Measurements from ENCODE around the gene SYT3.

The SYT3 gene, protein sequence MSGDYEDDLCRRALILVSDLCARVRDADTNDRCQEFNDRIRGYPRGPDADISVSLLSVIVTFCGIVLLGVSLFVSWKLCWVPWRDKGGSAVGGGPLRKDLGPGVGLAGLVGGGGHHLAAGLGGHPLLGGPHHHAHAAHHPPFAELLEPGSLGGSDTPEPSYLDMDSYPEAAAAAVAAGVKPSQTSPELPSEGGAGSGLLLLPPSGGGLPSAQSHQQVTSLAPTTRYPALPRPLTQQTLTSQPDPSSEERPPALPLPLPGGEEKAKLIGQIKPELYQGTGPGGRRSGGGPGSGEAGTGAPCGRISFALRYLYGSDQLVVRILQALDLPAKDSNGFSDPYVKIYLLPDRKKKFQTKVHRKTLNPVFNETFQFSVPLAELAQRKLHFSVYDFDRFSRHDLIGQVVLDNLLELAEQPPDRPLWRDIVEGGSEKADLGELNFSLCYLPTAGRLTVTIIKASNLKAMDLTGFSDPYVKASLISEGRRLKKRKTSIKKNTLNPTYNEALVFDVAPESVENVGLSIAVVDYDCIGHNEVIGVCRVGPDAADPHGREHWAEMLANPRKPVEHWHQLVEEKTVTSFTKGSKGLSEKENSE

DNA sequence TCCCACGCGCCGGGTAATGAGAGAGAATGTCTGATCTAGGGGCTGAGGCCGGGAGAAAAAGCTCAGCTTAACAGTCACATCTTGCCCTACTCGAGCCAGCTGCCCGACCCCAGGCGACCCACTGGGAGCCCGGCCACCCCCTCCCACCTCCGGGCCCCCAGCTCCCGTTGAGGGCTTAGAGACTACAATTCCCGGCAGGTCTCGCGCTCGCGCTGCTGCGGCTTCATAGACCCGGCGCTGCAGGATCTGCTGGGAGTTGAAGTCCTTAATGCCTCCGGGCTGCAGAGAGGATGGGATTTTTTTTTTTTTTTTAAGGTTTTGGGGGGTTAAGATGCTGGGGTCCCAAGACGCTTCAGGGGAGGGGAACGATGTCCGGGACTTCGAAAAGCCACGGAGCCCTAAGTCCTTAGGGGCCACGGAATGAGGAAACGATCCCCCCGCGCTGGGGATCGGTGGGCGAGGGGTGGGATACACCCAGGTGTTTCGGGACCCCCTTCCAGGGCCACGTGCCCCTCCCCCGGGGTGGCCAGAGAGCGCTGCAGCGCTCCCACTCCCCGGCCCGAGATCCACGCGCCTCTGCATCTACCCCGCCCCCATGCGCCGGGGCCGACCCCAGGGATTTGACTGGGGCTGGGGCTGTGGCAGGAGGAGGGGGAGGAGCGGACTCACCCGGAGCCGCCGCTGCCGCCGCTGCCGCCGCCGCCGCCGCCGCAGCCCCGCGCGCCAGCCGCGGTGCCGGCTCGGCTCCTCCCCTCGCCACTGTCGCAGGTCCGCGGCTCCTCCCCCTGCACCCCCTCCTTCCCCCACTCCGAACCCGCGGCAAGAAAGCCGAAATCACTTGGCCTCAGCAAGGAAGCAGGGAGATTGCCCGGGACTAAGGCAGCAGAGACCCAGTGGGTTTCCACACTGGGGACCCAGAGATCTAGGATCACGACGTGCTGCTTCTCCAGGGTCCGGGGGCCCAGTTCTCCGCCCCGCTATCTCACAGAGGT lies at the start of gene SYT3:
SYT3 (minus strand) TSS at position 761 of the 992 bp plus-strand sequence. CDS start 2,470 bp downstream, outside the sequence.
- peak; percentile 1 for DNase-seq

DNA sequence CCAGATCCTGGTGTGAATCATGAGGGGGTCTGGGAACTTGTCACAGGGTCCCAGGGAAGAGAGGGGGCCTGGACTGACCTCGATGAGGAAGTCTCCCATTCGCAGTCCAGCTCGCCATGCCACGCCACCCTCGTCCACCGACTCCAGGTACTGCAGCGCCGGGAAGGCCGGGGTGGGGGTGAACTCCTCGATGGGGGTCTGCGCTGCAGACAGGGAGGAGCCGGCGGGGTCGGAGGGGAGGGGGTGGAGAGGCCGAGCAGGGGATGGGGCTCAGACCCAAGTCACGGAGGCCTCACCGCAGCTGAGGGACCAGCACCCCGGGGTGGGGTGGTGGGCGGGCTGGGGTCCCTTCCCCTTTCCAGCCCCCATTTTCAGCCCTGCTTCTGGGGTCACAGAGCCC lies 49.1 kb upstream of the SYT3 start:
- no peak for DNase-seq

DNA sequence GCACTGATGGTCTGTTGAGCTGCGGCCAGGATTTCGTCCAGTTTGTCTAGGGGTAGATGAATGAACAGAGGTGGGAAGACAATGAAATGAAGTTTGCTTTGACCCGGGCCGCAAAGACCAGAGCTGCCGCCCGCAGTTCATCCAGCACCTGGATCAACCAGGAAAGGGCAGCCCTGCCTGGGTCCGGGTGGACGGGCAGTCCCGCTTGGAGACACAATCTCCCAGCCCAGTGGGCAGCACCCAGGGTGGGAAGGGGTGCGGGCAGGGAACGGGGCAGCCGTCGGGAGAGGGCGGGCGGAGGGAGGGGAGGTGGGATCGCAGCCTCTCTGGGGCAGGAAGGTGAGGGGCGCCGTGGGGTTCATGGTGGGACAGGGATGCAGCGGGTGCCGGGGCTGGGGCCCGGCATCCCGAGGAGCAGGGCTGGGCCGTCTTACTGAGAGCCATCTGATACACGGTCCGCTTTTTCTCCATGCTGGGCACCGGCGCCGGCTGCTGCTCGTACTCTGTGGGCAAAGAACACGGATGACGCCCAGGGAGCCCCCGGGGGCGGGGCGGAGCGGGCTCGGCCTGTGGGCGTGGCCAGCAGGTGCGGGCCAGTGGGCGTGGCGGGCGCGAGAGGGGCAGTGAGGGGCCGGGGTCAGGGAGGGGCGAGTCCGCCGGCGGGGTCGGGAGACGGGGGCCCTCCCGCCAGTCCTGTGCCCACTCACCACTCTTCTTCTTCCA lies 46.8 kb upstream of the SYT3 start:
- no peak for DNase-seq

DNA sequence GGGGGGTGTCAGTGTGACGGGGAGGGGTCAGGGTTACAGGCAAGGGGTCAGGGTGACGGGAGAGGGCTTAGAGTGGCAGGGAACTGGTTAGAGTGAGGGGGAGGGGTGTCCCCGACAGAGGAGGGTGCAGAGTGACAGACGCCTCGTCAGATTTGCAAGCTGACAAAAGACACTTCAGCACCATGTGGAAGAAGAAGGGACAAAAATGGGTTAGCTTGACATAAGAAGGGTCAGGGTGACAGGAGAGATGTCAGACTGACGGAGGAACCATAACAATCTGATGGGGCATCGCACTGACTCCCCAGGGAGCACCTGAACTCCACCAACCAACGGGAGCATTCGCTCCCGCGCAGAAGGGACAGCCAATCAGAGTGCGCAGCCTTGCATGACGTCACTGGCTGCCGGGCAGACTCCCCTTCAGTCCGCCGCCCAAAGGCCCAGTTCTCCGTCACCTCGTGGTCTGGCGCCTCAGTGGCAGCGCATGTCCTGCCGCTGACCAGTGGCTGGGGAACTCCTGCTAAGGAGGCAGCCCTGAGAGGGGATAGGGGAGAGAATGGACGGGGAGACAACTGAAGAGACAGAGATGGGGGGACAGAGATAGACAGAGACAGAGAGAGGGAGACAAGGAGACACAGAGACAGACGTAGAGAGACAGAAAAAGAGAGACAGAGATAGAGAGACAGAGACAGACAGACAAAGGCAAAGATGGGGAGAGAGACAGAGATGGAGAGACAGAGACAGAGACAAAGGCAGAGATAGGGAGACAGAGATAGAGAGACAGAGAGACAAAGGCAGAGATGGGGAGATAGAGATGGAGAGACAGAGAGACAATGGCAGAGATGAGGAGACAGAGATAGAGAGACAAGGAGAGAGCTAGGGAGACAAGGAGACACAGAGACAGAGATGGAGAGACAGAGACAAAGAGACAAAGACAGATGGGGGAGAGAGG lies 39.8 kb upstream of the SYT3 start:
- DNase-seq, result peak; percentile 28

DNA sequence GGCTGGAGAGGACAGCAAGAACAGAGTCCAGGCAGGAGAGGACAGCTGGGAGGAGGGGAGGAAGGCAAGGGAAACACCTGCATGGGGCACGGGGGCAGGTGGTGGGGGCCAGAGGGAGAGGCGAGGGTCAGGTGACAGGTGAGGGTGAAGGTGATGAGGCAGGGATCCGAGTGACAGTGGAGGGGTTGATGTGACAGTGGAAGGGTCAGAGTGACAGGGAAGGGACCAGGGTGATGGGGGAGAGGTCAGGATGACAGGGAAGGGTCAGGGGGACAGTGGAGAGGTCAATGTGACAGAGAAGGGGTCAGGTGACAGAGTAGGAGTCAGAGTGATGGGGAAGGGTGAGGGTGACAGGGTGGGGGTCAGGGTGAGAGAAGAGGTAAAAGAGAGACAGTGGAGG lies 38.6 kb upstream of the SYT3 start:
- no peak for DNase-seq

DNA sequence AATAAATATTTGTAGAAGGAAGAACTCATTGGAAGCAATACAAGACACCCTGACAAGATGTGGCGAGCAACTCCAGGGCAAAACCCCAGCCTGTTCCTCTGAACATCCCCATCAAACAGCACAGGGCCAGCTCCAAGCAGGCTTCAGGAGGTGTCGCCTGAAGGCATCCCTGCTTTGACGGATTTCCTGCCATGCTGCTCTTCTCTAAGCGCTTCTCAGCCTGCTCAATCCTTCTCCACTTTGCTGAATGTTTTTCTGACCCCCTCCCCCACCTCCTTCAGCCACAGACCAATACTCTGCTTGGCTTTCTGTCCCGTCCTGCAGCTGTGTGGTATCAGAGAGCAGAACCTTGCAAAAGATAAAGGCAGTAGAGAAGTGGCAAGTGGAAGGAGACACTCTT lies 38.0 kb upstream of the SYT3 start:
- DNase-seq, result no peak

DNA sequence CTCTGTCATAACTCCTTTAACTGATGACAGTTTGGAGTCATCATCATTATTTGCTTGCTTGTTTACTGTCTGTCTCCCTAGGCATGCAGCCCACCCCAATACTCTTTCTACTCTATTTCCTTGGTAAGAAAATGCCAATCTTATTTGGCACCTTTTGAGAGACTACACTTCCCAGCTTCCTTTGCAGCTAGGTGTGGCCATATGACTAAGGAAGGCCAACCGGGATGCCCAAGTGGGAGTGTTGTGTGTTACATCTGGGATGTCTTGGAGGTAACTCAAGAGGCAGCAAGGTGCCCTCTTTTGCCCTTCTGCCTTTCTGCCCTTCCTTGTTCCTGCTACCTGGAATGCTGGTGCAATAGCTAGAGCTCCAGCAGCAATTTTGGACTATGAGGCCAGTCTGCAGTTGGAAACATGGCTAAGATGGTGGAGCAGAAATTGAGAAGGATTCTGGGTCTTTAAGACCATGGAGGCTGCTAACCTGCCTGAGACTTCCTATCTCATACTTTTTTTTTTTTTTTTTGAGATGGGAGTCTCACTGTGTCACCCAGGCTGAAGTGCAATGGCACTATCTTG lies 37.0 kb upstream of the SYT3 start:
- no peak for DNase-seq

DNA sequence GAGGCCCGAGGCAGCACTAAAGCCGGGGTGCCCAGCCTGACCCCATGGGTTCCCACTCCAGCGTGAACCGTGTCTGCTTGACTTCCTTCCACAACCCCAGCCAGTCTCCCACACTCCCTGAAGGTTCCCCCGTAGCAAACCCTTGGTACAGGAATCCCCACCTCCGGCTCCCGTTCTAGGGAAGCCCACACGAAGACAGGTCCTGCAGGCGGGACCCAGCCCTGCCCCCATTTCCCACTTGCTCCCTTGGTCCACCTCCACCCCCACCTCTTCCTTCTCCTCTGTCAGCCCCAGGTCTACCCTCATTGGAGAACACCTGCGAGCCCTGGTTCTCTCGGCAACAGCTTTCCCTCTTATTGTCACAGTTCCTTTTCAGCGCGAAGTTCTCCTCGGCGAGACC lies 33.4 kb upstream of the SYT3 start:
- DNase-seq, result no peak

DNA sequence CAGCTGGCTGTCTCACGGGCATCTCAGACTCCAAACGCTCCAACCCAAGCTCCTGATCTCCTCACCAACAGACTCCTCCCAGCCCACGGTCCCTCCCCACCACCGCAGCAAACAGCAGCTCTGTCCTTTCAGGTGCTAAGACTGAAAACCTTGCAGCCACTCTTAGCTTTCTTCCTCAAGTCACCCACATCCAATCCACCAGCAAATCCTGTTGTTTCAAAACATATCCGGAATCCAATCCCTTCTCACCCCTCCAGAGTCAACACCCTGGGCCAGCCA lies 30.4 kb upstream of the SYT3 start:
- no peak for DNase-seq

DNA sequence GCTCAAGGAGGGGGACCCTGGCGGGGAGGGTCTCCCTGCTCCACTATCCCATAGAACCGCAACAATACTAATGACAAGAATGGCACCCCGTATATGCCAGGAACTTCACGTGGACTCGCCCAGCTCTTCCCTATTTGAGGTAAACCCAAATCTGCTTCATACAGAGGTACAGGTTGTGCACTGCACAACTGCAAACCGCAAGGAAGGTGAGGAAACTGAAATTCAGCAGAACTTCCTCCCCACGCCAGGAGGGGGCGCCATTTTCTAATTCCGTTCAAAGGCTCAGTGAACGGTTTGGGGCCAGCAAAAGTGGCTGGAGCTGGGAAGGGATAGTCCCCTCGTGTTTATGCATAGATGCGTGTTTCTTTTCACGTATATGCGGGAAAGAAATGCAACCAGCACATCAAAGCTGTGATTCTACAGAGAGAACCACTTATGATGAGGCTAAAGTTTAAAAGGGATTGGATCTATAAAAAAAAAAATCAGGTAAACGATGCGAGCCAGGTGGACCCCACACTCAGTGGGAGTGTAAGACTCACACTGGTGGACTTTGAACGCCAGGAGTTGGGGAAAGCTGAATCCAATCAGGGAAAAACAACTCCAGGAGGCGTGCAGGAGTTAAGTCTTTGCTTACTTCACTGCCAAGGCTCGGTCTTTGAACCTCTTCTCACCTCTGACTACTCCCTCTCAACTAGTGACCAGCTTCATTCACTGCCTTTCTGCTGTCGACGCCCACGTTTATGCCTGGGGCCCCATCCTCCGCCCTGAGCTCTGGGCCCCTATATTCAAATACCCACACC lies 29.8 kb upstream of the SYT3 start:
- DNase-seq, result no peak

DNA sequence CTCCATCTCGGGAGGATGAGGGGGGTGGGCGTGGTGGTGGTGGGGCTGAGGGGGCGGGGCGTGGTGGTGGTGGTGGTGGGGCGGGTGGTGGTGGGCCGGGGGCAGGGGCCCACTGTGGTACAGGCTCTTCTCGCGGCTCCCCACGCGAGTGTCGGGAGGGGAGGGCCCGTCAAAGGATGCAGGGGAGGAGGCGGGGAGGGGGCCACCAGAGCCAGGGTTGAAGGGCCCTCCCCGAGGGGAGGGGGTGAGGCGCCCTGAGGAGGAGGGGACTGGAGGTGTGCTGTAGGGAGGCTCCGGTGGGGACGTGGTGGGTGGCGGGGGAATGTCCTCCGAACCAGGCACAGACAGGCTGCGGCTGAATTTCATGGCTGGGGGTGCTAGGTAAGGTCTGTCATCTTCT lies 29.2 kb upstream of the SYT3 start:
- DNase-seq, result no peak

DNA sequence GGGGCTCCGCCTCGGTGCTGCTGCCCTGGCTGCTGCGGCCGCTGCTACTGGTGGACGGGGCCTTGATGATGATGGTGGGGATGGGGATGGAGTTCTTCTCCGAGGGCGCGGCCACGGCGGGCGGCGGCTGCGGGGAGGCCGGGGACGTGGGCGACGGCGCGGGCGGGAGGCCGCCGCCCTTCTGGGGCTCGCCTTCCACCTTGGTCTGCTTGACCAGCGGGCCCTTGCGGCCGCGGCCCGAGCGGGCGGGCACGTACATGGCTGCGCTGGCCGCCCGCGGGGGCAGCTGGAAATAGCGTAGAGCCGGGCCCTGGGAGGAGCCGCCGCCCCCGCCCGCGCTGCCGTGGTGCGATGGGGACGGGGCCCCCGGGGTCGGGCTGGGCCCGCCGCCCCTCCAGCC lies 28.7 kb upstream of the SYT3 start:
- no peak for DNase-seq

DNA sequence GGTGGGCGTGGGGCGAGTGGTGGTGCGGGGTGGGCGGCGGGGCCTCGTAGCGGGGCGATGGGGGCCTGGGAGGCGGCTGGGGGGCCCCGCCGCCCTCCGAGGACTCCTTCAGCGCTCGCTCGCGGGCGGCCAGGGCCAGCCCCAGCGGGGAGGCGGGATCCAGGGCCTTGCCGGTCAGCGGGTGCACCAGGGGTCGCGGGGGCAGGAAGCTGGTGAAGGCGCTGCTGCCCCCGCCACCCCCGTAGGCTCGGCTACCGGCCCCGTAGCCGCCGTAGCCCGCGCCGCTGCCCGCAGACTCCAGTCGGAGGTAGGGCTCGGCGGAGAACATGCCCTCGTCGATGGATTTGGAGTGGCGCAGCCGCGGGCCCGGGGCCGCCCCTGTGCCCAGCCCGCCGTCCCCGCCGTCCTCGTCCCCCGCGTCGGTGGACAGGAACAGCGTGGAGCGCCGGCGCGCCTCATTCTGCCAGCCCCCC lies 28.1 kb upstream of the SYT3 start:
- no peak for DNase-seq

DNA sequence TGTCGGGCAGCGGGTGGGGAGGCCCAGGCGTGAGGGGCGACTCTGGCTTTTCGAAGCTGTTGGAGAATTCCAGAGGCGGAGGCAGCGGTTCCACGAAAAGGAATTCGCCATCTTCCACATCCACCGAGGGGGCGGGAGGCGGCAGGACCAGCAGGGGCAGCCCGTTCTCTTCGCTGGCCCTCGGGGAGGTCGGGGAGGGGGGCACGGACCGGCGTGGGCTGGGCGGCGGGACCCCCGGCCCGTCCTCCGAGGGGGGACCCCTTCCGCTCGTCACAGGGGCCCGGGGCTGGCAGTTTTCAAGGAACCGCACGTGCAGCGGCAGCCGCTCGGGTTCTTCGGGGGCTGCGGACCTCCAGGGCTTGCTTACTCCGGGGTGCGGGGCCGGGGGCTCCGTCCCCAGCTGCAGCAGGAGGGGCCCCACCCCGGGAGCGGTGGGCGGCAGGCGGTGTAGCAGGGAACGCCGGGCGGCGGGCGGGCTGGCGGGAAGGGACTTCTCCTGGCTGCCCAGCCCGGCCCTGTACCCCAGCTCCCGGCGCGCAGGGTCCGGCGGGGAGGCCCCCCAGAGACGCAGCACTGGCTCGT lies 27.6 kb upstream of the SYT3 start:
- no peak for DNase-seq

DNA sequence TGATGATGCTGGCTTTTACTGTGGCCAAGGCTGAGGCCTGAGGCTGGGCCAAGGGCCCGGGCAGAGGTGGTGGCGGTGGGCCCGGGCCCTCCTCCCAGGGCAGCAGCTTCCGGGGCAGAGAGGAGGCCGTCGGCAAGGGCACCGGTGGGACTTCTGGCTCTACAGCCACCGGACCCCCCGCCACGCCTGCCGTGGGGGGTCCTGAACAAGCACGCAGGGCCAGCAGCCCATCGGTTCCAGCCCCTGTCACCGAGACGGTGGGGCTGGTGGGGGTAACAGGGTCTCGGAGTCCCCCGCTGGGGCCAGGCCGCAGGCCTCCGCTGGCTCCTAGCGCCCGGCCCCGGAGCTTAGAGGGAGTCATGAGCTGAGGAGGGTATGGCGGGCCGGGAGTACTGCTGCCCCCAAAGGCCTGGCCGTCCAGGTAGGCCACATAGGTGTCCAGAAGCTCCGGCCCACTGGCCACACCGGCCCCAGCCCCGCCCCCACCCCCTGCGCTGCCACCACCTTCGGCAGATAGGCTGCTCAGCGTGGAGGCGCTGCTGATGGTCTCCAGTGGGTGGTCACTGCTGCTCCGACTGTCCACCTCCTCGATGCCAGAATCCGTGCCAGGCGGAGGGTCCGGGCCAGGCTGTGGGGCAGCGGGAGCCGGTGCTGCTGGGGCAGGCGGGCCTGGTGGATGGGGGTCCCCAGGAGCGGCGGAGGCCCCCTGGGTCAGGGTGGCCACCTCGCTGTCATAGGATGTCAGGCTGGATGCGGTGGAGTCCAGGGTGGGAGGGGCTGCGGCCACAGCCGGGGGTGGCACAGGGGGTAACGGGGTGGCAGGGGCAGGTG lies 26.9 kb upstream of the SYT3 start:
- no peak for DNase-seq

DNA sequence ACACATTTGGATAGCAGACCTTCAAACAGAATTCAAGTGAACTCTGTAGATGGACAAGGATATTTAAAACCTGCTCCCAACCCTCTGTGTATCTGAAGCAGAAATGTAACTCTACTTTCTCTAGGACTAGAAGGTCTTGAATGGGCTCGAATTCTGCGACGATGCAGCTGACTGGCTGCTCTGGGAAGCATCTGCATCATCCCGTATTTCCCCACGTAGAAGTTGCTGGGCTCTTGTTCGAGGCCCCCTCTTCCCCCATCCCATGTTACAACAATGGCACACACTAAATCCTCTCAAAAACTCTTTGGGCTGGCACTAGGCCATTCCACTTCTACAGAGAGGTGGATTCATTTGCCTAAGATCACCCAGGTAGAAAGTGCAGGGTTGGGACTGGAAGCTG lies 24.5 kb upstream of the SYT3 start:
- DNase-seq, result no peak

DNA sequence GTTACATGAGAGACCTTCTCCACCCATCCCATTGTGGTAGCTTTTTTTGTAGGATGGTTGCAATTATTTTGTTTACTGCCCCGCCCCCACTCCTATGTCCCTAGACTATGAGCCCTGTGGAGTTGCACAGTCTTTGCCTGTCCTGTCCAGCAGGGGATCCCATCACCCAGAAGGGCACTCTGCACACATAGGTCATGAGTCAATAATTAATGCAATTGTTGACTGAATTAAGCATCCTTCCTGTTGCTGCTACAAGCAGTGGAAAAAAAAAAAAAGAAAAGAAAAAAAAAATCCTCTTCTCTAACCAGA lies 23.8 kb upstream of the SYT3 start:
- DNase-seq, result no peak

DNA sequence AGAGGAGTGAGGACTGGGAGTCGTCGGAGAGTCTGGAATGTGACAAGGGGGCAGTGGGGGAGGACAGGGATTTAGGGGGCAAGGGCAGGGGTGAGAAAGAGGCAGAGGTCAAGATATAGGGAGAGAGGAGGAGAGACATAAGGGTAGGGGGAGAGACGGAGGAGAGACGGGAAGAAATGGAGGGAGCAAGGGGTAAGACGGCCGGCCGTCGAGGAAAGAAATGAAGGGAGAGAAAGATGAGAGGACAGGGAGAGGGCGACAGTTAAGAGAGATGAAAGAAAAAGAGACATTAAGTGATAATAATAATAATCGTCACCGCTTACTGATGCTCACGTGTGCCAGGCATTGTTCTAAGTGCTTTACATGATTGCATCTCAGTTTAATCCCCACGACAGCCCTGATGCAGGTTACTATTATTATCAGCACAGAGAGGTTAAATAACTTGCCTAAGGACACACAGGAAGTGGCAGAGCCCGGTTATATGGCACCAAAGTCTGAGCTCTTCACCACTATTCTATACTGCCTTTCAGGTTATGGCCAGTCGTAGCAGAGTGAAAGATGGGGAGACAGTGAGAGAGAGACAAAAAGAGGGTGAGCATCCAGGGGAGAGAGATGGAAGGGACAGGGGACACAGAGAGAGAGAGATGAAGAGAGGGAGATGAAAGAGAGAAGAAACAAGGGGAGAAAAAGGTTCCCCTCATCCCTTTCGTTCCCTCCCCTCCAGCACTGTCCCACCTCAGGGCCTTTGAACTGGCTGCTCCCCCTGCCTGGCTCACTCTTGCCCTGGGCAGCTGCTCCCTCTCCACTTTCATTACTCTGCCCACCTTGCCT lies 23.2 kb upstream of the SYT3 start:
- DNase-seq, result no peak
